DMS53 treated with DMSO at 0.1 percent for 48 hours (cell line): Measurements from ENCODE around the gene FANCD2.
"Not testable (repeated sequence)": the region's sequence is repeated elsewhere in the genome, so short reads cannot be mapped to it uniquely, and the experiment has no call there.

ENCODE experiments used
- DNase-seq: peaks from one replicate; lab custom pipeline; 2025; ENCODE audit not compliant: unreplicated experiment; lab: John Stamatoyannopoulos, UW

The FANCD2 gene

GRCh38 chr3:10012106-10012505, 14.1 kb upstream of the FANCD2 start:
- DNase-seq, result no peak

GRCh38 chr3:10015461-10015904, 10.8 kb upstream of the FANCD2 start:
- DNase-seq, result no peak

DNA sequence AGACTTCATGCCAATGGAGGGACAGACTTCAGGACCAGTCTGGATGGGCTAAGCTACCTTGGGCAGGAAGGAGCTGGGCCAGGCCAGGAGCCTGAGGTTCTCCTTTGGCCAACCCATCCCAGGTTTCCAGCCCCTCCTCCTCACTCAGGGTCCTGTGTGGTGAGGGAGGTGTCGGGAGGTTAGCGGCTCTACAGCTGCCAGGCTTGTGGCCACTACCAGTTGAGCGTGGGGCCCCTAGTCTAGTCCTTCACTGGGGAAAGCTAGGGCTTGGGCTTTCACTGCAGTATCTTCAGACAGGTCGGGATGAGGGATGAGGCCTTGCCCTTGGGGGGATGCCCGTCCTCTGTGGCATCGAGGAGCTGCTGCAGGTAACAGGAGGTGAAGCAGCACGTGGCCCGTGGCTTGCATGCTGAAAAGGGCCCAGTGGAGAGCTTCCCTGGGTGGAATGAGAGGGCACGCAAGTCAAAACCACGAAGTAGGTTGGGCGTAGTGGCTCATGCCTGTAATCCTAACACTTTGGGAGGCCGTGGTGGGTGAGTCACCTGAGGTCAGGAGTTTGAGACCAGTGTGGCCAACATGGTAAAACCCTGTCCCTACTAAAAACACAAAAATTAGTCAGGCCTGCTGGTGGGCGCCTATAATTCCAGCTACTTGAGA, 8.5 kb upstream of the FANCD2 start:
- DNase-seq, result no peak

DNA sequence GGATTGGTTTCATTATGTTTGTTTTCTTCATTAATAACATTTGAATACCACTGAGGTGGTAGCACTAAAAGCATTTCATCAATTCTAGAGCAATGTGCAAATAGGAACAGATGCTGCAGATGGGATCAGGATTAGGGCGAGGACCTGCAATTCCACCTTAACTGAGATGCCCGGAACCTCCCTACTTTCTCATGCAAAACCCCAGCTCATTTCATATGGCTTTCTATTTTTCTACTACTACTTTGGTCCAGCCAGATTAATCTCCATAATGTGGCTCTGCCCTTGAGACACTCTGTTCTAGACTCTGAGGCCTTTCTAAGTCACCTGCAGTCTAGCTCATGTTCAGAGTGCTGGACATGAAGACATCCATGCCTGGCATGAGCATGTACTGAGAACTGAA, 7.4 kb upstream of the FANCD2 start:
- DNase-seq, result not testable (repeated sequence)

DNA sequence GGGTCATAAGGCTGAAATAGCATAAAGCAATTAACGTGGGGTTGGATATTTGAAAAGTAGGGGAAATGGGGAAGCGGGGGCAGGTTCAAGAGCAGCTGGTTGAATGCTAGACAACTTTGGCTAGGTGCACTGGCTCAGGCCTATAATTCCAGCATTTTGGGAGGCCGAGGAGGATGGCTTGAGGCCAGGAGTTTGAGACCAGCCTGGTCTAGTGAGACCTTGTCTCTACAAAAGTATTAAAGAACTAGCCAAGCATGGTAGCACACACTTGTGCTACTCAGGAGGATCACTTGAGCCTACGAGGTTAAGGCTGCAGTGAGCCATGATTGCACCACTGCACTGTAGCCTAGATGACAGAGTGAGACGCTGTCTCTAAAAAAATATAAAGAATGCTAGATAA, 6.9 kb upstream of the FANCD2 start:
- no peak for DNase-seq

DNA sequence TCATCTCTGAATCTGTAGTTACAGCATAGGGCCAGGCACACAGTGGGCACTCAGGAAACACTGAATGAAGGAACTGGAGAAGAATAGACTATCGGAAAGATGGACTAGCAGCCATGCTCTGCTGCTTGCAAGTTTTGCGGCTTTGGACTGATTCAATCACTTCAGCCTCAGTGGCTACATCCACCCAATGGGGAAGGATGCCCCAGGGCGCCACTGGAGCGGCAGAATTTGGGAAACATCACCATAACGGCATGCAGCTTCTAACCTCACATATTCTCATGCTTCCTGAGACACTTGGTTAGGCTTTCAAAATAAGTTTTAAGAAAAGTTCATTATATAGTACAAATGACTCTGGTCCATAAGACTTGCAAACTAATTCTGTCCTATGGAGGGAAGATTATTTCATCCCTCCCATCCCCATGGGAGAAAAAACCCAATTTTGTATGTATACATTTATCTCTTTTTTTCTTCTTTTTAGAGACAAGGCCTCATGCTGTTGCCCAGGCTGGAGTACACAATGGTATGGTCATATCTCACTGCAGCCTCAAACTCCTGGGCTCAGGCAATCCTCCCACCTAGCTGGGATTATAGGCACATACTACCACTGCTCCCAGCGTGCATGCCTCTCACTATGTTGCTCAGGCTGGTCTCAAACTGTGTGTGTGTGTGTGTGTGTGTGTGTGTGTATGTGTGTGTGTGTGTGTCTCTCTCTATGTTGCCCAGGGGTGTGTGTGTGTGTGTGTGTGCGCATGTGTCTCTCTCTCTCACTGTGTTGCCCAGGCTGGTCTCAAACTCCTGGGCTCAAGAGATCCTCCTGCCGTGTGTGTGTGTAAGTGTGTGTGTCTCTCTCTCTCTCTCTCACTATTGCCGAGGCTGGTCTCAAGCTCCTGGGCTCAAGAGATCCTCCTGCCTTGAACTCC, 4.1 kb upstream of the FANCD2 start:
- DNase-seq, result no peak

DNA sequence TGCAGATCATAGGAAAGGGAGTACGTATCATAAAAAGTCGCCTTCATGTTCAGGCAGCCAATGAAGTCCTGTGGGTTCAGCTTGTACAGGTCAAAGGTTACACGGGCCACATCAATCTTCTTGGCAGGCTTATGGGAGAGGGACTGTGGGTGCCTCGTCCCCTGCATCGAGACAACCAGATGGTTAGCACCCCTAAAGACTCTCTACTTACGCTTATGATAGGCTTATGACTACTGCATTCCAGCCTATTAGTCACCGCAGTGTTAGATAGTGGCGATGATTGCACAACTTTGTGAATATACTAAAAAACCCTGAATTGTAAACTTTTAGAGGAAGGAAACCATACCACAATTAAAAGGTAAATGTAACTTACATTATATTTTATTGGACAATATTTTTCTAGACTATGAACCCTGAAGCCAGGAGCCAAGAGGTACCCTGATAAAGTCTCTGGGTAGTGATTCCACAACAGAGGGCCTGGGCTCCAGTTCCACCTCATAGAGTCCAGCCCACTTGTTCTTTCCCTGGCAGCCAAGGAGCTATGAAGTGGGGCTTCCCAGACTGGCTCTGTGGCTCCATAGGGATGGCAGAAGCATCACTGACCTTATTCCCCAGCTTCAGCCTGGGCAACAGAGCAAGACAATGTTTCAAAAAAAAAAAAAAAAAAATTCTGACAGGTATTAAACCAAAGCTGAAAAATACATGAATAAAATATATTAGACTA, 2.5 kb upstream of the FANCD2 start:
- no peak for DNase-seq

- no peak for DNase-seq
Observed at GRCh38 chr3:10025205-10026083, 793 bp upstream of the FANCD2 start.

DNA sequence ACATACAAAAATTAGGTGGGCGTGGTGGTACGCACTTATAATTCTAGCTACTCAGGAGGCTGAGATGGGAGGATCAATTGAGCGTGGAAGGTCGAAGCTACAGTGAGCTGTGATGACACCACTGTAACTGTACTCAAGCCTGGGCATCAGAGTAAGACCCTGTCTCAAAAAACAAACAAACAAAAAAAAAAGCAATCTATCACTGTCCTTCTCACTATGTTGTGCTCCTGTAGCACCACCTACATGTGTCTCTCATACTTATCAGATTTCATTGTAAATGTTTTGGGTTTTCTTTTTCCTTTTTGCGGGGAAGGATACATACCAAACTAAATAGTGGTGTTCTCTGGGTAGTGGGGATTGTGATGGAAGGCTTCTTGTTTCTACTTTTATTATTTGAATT, 14.8 kb downstream of the FANCD2 start:
- no peak for DNase-seq

GRCh38 chr3:10047876-10048275, 21.6 kb downstream of the FANCD2 start:
- DNase-seq, result no peak

GRCh38 chr3:10053054-10053453, 26.8 kb downstream of the FANCD2 start:
- DNase-seq, result not testable (repeated sequence)

- no peak for DNase-seq
Observed at GRCh38 chr3:10055097-10055496, 28.9 kb downstream of the FANCD2 start.

DNA sequence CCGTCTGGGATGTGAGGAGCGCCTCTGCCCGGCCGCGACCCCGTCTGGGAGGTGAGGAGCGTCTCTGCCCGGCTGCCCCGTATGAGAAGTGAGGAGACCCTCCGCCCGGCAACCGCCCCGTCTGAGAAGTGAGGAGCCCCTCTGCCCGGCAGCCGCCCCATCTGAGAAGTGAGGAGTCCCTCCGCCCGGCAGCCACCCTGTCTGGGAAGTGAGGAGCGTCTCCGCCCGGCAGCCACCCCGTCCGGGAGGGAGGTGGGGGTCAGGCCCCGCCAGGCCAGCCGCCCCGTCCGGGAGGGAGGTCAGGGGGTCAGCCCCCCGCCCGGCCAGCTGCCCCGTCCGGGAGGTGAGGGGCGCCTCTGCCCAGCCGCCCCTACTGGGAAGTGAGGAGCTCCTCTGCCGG, 43.8 kb downstream of the FANCD2 start:
- not testable (repeated sequence) for DNase-seq

DNA sequence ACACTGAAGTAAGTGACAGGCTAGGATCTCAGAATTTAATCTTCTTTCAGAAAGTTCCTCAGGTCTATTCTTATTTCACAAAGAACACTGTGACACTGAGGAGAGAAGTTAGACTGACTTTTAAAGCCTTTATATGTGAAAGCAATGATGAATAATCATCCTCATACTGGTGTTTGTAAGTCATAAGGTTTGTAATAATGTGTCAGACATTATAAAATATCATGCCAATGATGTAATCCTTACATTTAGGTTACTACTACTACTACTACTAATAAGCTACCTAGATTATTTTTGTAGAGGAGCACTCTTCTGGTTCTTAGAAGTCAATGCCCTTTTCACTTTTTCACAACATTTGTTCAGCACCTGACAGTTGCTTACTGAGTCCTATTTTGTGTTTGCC, 48.4 kb downstream of the FANCD2 start:
- no peak for DNase-seq

DNA sequence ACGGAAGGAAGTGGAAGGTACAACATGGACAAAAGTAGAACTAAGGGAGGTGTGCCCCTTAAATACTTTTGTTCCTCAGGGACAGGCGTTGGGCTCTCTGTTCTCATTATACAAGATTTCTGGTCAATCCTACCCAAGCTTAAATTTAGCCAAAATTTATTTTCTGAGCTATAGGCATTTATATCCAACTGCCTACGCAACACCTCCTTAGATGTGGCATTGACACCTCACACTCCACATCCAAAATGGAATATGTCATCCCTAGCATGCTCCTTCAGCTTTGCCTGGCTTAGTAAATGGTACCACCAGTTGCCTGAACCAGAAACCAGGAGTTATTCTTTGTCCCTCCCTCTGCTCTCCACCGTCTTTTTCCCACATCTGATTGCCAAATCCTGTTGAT, 55.6 kb downstream of the FANCD2 start:
- no peak for DNase-seq

DNA sequence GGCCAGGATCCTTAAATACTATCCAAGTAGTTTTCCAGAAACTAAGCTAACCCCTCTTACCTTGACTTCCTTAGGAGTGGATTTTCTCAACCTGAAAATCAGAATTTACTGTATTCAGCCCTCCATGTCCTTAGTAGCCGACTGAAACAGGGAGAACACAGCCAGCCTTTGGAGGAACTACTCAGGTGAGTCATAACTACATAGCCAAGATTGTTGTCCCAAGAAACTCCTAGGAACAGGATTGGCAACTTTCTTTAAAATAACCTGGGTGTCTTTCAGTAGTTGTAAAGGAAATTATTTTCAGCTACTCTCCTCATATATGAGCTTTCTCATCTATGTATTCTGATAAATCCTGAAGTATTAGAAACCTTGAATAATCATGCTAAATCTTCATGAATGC, 59.5 kb downstream of the FANCD2 start:
- no peak for DNase-seq

GRCh38 chr3:10088256-10088655, 62.0 kb downstream of the FANCD2 start:
- DNase-seq, result no peak

DNA sequence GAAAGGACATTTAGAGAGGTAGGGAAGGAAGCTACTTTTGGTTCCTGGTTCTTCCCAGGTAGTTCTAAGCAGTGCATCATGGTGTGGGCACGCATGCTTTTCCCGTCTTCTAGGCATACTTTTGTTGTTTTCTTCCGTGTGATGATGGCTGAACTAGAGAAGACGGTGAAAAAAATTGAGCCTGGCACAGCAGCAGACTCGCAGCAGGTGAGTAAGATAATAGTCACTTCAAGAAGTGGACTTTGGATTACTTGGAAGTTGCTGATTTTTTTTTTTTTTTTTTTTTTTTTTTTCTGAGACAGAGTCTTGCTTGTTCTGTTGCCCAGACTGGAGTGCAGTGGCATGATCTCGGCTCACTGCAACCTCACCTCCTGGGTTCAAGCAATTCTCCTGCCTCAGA, 63.9 kb downstream of the FANCD2 start:
- no peak for DNase-seq

GRCh38 chr3:10090774-10091173, 64.5 kb downstream of the FANCD2 start:
- not testable (repeated sequence) for DNase-seq

DNA sequence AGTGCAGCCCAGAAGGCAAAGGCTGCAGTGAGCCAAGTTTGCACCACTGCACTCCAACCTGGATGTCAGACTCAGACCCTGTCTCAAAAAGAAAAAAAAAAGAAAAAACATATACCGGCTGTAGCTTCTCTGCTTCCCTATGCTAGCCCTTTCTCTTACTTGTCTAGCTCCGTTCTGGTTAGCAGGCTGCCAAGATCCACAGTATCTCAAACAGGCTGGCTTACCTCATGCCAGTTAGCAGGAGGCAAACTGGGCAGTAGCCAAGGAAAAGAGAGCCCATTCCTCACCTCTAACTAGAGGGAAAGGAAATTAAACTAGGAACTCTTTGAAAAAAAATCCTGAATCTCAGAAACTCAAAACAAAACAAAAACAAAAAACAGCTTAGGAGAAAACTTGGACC, 65.2 kb downstream of the FANCD2 start:
- not testable (repeated sequence) for DNase-seq

DNA sequence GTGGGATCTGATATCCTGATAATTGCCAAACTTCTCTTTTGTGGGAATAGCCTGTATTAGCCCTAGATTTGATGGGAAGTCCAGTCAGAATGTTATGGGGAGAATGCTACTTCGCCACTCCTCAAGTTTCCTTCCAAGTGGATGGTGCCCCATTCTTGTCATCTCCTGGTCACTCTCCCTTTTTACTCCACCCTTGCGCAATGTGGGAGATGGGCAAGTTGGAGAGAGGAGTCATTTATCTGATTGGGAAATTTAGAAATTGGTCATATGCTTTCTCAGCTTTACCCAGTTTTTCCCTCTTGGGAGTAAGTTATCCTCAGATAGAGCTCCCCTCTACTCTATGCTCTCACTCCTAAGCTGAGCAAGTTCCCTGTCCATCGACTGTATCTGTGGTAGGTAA, 67.4 kb downstream of the FANCD2 start:
- no peak for DNase-seq
